ENCODE results near the gene LMX1A.

The LMX1A gene

DNA sequence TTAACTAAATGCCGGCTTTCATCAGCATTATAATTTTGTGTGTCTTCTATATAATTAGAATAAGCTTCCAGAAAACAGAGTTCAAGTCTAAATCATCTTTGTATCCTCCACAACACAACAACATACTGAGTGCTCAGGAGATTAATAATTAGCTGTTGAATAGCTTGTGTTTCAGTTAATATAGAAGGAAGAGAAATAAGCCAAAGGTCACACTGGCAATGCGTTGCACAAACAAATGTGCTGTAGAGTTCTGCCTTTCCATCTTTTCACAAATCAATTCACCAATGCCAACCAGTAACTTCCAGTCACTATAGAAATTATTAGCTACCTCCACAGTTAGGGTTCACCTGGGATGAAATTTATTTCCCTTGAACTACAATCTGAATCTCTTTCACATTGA lies 132.0 kb downstream of the LMX1A start:
- DNase-seq (ENCODE audit: low spot score) = no peak
- FAIRE-seq = no peak

DNA sequence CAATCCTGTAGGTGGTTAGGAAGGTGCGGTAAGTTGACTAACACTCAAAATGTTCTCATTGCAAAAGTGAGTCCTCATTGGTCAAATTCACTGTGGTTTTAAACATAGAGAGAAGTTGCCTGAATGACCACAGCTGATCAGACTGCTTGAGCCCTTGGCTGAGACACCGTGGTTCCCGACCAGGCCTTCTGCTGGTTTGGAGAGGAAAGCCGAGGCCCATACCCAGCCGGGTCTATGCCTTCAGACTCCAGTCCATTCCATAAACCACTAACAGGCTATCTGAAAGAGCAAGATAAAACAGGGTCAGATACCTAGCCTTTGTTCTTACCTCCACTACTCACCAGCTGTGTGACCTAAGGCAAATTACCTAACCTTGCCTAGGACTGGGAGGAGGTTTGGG lies 133.9 kb downstream of the LMX1A start:
- DNase-seq (ENCODE audit: low spot score) (no peak), FAIRE-seq (no peak)

DNA sequence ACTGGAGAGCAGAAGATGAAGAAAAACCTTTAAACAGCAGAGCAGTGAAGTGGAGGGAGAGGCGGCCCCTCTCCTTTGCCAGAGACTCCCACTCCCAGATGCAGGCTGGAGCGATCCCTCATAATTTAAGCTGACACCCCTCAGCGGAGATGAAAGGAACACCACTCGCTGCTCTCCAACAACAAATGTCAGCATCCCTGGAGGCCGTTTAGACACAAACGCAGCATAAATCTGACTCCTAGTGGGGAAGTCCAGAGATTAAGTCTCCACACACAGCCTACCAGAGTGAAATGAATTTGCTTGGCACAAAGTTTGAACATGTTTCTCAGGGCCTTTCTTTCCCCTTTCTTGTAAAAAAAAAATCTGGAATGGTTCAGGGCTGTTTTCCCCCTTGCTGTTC lies 137.8 kb downstream of the LMX1A start:
- DNase-seq (ENCODE audit: low spot score) = no peak
- no peak for FAIRE-seq

DNA sequence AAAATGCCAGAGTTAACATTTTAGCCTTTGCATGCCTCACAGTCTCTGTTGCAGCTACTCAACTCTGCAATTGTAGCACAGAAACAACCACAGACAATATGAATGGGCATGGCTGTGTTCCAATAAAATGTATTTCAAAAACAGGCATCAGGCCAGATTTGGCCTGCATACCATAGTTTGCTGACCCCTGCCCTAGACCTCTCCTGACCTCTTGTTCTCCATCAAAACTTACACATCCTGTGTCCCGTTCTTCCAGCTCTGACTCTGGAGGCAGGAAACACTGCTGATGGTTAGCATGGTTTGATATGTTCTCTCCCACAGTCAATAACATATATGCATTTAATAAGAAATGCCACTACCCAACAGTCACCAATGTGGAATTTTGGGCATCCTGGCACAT lies 138.6 kb downstream of the LMX1A start:
- no peak for FAIRE-seq

DNA sequence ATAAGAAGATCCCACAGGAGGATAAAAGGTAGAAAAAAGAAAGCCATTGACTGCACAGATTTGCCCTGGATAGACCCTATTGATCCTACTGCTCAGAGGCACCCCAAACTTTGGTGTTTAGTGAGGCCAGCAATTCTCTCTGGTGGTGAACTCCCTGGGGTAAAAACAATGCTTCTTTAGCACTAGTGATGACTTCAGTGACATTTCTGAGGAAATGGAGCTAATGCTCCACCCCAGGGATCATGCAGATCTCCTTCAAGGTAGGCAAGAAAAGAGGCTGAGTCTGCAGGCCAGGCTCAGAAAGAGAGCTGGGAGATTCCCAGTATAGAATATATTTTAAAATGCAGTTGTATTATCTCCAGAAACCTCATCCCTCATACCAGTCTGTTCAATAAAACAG lies 140.3 kb downstream of the LMX1A start:
- FAIRE-seq (no peak), DNase-seq (ENCODE audit: low spot score) (no peak)

More for the DNA sequence above, 138.6 kb downstream of the LMX1A start:
- no peak for DNase-seq (ENCODE audit: low spot score)

DNA sequence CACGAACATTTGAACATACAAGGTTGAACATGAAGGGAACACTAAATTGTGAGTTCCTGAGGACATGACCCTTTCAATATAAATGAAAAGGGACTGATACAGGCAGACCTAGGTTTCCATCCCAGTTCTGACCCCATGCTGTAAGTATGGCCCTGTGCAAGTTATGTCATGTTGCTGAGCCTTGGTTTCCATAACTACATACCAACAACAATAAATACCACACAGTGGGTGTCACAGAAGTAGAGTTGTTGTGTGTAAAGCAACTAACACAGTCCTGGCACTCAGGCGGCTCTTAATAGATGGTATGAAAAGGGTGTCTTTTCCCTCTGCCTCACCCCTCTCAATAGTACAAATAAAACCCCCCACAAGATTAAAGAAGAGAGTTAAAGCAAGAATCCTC lies 140.8 kb downstream of the LMX1A start:
- no peak for FAIRE-seq
- DNase-seq (ENCODE audit: low spot score) = no peak

DNA sequence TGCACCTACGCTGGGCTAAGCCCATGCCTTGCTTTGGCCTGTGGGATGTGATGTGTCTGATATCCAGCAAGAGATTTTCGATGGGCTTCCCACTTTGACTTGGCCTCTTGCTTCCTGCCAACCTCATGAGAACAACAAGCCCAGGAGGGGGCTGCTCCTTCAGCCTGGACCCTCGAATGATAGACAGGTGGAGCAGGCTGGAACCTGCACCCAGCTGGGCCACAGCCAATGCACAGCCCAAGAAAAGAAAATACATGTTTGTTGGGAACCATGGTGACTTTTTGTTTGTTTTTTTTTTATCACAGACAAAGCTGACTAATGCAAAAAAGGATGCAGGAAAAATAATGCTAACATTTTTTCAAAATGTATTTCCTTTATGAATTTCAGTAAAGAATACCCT lies 144.3 kb downstream of the LMX1A start:
- DNase-seq (ENCODE audit: low spot score) (no peak), FAIRE-seq (no peak)

DNA sequence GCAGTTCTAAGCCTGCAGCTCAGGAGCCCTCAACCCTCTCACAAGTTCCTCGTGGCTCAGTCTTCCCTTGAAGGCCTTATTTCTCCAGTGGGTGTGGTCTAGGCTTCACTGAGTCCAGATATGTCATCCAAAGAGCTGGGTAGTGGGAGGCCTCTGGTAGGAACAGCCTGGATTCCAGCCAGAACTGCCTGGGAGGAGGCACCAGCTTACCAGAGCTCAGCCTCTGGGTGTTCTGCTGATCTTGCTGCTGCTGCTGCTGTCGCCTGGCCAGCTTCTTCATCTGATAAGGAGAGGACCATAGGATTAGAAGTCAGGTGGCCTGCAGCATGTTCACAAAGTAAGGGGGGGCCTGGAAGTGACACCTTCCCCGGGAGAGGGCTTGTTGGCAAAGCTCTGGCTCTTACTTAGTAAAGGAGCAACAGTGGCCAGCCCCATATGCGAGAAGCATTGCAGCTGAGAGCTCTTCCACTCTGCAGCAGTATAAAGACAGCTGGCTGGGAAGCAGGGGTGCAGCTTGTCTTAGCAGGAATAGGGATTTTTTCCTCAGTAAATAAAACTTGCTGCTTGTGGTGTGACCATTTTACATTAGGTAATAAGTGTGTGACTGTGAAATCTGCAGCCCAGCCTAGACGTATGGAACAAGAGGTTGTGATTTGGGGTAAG lies 148.5 kb downstream of the LMX1A start:
- FAIRE-seq (no peak), DNase-seq (ENCODE audit: low spot score) (no peak)

DNA sequence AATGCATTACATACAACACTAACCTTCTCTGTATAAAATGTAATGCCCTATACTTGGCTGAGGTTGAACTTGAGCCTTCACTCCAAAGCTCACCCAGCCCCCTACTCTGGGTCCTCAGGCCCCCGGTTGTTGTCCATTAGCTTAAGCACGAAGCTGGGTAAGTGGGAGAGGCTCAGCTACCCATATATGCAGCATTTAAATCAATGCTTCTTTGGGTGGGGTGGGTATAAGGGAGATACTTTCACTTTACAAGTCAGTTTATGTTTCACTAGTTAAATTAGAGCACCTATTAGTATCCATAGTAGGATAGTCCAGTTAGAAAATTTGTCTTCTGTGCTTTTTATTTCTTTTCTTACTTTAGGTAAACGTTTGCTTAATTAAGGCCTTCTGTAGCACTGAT lies 151.4 kb downstream of the LMX1A start:
- FAIRE-seq (no peak), DNase-seq (ENCODE audit: low spot score) (no peak)

DNA sequence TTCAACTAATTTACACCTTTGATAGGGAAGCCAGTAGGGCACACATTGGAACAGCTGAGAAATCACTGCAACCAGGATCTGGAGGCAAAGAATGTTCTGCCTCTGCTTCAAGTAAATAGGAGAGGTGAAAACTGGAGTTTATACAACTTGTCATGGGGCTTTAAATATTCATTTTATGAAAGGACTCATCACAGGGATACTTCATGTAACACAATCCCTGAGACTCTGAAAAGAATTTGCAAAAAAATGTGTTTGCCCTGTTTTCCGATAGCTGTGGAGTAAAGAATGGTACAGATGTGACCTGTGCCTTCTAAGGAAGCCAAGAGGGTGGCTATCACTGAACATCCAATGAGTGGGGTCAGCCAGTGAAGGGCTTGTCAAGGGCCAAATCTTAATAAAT lies 152.0 kb downstream of the LMX1A start:
- DNase-seq (ENCODE audit: low spot score) (no peak), FAIRE-seq (no peak)

DNA sequence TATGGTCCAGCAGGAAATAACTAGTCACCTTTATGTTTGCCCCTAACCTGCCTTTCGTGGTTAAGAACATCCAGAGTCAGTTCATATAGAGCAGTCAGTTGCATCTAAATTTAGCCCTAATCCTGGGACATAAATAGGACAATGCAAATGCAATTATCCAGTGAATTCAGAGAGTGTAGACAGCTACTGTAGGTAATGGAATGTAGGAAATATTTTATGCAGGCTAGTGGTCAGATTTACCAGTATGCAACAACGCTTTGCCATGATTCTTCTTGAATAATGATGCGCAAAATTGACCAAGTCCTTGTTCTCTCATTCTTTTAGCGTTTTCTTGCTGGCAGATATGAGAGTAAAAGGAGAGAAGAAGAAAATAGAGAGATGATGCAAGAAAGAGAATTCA lies 165.4 kb downstream of the LMX1A start:
- DNase-seq (ENCODE audit: low spot score) = no peak

DNA sequence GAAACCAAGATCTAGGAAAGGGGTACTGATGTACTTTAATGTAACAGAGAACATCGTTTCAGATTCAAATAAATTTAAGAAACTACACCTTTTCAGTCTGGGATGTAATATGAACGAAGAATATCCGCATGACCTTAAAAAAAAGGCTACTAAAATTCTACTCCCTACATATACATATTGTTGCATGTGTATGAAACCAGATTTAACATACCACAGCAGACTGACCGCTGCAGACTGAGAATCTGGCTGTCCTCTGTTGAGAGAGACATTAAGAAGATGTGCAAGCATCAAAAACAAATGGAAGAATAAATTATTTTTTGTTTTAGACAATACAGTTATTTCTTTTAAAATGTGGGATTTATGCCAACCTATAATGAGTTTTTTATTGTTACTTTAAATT lies 166.6 kb downstream of the LMX1A start:
- FAIRE-seq = no peak
- no peak for DNase-seq (ENCODE audit: low spot score)

More for the DNA sequence above, 165.4 kb downstream of the LMX1A start:
- FAIRE-seq = no peak

DNA sequence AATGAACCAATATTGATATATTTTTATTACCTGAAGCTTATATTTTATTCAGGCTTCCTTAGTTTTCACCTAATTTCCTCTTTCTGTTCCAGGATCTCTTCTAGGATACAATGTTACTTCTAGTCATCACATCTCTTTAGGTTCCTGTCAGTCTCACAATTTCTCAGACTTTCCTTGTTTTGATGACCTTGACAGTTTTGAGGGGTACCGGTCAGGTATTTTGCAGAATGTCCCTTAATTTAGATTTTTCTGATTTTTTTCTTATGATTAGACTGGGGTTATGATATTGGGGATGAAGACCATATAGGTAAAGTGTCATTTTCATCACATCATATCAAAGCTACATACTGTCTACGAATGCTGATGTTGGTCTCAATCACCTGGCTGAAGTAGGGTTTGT lies 167.5 kb downstream of the LMX1A start:
- no peak for DNase-seq (ENCODE audit: low spot score)
- FAIRE-seq = no peak

DNA sequence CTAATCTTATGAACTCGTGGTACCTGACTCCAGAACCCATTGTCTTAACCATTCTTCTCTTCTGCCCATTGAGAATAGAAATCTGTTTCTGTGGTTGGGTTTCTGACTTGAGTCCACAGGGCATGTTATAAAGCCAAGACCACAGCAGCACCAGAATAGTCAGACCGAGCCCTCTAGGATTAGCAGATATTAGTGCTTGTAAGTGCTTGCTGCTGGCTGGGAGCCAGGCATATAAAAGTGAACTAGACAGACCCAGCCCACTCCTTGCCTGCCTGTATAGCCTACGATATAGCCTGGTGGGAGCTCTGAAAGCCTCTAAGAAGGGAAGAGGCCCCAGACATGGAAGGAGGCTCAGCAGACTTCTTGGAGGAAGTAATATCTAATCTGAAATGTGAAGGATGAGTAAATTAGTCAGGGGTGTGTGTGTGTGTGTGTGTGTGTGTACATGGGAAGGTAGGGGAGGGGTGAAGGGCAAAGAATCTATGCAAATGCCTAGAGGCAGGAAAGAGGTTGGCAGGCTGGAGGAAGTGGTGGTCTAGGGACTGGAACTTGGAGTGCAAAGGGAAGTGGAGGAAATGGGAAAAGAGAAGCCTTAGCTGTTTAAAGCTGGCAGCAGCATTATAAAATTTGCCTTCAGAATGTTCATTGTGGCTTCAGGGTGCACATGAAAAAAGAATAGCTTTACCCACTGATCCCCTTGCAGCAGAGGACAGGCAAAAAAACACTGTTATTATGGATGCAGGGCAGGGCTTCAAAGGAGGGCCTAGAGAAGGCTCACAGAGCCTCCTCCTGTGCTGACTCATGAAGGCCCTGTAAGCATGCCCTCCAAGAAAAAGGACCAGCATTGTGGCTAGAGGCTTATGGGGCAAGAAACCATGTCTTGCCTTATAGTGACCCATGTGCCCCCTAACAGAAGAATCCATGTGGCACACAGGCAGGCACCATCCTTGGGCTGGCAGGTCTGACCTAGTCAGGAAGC lies 169.2 kb downstream of the LMX1A start:
- DNase-seq (ENCODE audit: low spot score) (no peak), FAIRE-seq (no peak)

DNA sequence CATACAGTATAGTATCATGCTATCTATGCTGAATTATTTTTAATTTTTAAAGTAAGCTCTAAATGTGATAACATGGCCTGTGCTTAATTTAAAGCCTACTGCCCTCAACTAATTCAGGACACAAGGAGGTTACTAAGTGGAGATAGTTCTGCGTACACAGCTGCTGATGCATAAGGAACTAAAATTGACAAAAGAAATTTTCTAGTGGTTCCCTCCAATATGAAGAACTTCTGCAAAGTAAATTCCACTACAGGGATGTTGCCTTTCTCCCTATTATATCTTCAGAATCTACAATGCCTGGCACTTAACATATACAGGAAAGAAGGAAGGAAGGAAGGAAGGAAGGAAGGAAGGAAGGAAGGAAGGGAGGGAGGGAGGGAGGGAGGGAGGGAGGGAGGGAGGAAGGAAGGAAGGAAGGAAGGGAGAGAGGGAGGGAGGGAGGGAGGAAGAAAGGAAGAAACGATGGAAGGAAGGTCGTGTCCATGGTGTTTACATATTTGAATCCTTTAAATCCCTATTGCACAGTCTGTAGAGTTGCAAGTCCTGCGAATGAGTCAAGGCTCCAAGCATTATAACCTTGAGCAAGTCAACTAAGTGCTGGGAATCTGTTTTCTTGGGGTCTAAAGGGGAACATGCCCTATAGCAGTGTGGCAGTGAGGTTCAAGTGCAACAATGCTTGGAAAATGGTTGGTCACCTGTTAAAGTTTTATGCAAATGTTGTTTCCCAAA lies 171.2 kb downstream of the LMX1A start:
- DNase-seq (ENCODE audit: low spot score) = no peak
- FAIRE-seq = no peak

DNA sequence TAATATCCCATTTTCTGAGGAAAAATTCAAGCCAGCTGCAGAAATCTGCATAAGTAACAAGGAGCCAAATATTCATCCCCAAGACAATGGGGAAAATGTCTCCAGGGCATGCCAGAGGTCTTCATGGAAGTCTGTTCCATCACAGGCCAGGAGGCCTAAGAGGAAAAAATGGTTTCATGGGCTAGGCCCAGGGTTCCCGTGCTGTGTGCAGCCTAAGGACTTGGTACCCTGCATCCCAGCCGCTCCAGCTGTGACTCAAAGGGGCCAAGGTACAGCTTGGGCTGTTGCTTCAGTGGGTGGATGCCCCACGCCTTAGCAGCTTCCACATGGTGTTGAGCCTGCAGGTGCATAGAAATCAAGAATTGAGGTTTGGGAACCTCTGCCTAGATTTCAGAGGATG lies 173.5 kb downstream of the LMX1A start:
- FAIRE-seq = no peak
- no peak for DNase-seq (ENCODE audit: low spot score)

DNA sequence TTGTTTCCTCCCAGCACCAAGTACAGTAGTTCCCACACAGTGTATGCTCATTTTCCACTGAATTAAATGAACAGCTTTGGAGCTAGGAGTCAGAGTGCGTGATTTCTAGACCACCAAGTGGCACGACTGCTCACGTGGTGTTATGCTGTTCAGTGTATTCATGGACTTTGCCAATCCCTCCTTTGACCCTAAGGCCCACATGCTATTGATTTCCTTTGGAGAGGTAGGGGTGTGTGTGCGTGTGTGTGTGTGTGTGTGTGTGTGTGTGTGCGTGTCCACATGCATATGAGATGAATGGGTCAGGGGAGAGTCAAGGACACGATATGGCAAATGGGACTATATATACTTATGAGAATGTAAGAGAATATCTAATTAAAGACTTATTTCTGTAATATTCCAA lies 177.2 kb downstream of the LMX1A start:
- DNase-seq (ENCODE audit: low spot score) (no peak), FAIRE-seq (no peak)

DNA sequence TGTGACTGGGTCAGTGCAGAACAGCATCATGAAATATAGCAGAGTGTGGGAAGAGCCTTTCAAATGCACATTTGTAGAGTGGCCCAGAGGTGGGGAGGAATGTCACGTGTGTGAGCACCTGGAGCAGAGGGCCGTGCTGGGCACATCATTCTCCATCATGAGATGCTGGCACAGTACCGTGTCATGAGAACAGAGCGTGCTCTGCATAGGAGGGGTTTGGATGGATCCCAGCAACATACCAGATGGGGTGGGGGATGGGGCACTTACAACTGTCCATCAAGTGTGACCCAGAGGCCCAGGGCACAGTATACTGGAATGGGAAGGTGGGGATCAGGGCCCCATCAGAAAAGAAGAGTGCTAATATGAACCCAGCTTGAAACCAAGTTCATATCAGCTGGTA lies 182.0 kb downstream of the LMX1A start:
- DNase-seq (ENCODE audit: low spot score) = no peak
- FAIRE-seq = no peak

DNA sequence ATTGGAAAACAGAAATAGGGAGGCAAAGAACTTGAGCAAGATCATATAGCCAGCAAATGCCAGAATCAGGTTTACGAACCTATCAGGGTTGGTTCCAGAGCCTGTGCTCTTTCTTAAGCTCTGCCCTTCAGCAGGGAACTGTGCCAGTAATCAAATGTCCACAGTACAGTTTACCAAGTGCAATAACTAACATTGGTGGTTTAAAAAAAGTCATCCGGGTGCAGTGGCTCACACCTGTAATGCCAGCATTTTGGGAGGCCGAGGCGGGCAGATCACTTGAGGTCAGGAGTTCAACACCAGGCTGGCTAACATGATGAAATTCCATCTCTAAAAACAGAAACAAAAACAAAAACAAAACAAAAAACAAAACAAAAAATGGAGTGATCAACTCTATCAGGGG lies 182.7 kb downstream of the LMX1A start:
- FAIRE-seq (no peak), DNase-seq (ENCODE audit: low spot score) (no peak)

DNA sequence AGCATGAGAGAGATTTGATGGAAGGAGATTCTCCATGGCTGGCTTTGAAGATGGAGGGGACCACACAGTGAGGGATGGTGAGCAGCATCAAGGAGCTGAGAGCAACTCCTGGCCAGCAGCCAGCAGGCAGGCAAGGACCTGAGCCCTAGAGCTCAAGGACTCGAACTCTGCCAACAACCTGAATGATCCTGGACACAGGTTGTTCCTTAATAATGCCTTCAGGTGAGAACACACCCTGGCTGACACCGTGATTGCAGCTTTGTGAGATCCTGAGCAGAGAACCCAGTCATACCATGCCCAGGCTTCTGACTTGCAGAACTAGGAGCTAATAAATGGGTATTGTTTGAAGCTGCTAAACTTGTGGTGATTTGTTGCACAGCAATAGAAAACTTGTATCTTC lies 183.1 kb downstream of the LMX1A start:
- FAIRE-seq (no peak), DNase-seq (ENCODE audit: low spot score) (no peak)

DNA sequence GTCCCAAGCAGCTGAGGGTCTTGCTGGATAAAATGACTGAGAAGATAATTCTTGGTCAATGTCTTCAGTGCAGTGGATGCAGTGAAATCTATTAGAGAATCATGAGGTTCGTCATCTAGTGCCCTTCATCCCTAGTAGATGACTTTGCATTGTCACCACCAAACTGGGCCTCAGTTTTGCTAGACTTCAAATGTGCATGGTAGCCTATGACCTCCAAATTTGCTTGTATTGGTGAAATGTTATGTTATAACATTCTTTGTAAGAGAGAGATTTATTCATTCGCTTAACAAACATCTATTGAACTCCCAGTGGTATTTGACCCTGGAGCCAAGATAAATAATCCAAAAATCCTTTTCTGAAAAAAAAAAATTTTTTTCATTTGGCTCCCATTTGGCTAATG lies 183.8 kb downstream of the LMX1A start:
- DNase-seq (ENCODE audit: low spot score) (no peak), FAIRE-seq (no peak)

DNA sequence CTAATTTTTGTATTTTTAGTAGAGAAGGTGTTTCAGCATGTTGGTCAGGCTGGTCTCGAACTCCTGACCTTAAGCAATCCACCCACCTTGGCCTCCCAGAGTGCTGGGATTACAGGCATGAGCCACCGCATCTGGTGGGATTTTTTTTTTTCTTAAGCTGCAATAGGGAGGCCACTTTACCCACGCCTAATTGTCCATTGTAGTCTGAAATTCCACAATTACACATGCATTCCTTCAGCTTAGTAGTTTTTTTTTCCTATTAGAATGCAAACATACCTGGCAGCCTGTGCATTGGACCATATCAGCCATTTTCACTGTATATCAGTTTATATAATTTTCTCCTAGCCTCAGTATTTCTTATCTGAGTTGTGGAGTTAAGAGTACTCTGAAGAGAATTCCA lies 186.8 kb downstream of the LMX1A start:
- DNase-seq (ENCODE audit: low spot score) = no peak
- no peak for FAIRE-seq

Measured in RCC 7860 (cell line).